Measurements from ENCODE around the gene GALNT17. TPM values are rescaled to one million over a fixed set of nuclear protein-coding genes. Genes with fewer than 3 reads are reported as not detected.

The GALNT17 gene
- total RNA-seq, 2 experiments from 2014 or later = not detected

DNA sequence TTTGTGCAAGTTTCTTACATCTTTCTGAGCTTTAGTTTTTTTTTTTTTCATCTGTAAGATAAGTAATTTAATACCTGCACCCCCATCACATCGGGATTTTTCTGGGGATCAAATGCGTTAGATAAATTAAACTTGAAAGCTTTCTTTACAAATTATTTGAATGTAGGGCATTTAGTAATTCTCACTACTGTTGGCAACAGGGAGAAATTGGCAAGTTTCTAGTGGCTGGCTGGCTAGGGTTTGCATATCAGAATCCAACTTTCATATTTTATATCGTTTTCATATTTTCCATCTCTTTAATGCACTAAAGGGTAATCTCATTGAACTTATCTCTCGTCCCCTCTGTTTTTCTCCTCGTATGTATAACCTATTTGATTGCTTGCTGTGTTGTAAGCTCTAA lies 412.9 kb downstream of the GALNT17 start:
- H3K9me3 Mint-ChIP-seq = peaks cover 2% of the 10 kb centered on the region
- Histone ChIP-seq H3K4me3 (ENCODE audit: low read length) (no peak overlapping the region), H3K27me3 (ENCODE audit: control insufficient read depth in 1 of 2, insufficient read depth in 2 of 2, low read length in 2 of 2) (no peaks in the 10 kb centered on the region), H3K4me1 (ENCODE audit: insufficient read depth, low read length) (no peaks in the 10 kb centered on the region), H3K36me3 (ENCODE audit: insufficient read depth, low read length) (no peaks in the 10 kb centered on the region), H3K27ac (ENCODE audit: low read depth in 1 of 2, low read length in 2 of 2) (no peak overlapping the region), H3K9me3 (ENCODE audit: control insufficient read depth in 1 of 2, insufficient read depth in 1 of 2, low read length in 2 of 2) (peaks cover 0 to 7% of the 10 kb centered on the region in 2 experiments)
- H3K27me3 Mint-ChIP-seq = no peaks in the 10 kb centered on the region
- intact Hi-C loops (cut with DNase I, micrococcal nuclease) = no loop called here
- CTCF ChIA-PET = no interaction called here
- ATAC-seq (ENCODE audit: poor library complexity) = no peak
- TF ChIP-seq, protein P1, sequence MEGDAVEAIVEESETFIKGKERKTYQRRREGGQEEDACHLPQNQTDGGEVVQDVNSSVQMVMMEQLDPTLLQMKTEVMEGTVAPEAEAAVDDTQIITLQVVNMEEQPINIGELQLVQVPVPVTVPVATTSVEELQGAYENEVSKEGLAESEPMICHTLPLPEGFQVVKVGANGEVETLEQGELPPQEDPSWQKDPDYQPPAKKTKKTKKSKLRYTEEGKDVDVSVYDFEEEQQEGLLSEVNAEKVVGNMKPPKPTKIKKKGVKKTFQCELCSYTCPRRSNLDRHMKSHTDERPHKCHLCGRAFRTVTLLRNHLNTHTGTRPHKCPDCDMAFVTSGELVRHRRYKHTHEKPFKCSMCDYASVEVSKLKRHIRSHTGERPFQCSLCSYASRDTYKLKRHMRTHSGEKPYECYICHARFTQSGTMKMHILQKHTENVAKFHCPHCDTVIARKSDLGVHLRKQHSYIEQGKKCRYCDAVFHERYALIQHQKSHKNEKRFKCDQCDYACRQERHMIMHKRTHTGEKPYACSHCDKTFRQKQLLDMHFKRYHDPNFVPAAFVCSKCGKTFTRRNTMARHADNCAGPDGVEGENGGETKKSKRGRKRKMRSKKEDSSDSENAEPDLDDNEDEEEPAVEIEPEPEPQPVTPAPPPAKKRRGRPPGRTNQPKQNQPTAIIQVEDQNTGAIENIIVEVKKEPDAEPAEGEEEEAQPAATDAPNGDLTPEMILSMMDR (IDR thresholded peaks at IDR 0.05) = no peak
- POLR2A ChIA-PET = no interaction called here
- no peak for DNase-seq
- H3K36me3 Mint-ChIP-seq (ENCODE audit: low read depth) = no peaks in the 10 kb centered on the region
- no peak overlapping the region for H3K4me3 Mint-ChIP-seq
- no peak overlapping the region for H3K27ac Mint-ChIP-seq
- H3K4me1 Mint-ChIP-seq (ENCODE audit: low read depth) = no peaks in the 10 kb centered on the region

DNA sequence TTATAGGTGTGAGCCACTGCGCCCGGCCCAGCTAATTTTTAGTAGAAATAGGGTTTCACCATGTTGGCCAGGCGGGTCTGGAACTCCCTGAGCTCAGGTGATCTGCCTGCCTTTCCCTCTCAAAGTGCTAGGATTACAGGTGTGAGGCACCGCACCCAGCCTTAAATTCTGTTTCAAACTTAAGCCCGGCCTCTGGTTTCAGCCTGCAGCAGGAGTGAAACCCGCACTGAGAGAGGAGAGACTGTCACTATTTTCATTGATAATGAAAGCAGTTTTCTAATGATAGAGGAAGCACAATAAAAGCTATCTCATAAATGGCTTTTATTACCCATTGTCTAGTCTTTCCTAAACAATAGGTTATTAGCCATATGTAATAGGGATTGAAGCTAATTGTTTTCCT lies 415.5 kb downstream of the GALNT17 start:
- Histone ChIP-seq H3K27ac (ENCODE audit: low read depth in 1 of 2, low read length in 2 of 2) (no peak overlapping the region), H3K9me3 (ENCODE audit: control insufficient read depth in 1 of 2, insufficient read depth in 1 of 2, low read length in 2 of 2) (peaks cover 5 to 13% of the 10 kb centered on the region in 2 experiments), H3K4me1 (ENCODE audit: insufficient read depth, low read length) (no peaks in the 10 kb centered on the region), H3K36me3 (ENCODE audit: insufficient read depth, low read length) (no peaks in the 10 kb centered on the region), H3K4me3 (ENCODE audit: low read length) (no peak overlapping the region), H3K27me3 (ENCODE audit: control insufficient read depth in 1 of 2, insufficient read depth in 2 of 2, low read length in 2 of 2) (no peaks in the 10 kb centered on the region)
- Mint-ChIP-seq H3K27me3 (no peaks in the 10 kb centered on the region), H3K27ac (no peak overlapping the region), H3K4me3 (no peak overlapping the region), H3K36me3 (ENCODE audit: low read depth) (no peaks in the 10 kb centered on the region), H3K9me3 (peaks cover 7% of the 10 kb centered on the region), H3K4me1 (ENCODE audit: low read depth) (no peaks in the 10 kb centered on the region)
- intact Hi-C loops (cut with DNase I, micrococcal nuclease) = no loop called here
- ATAC-seq (ENCODE audit: poor library complexity) = no peak
- TF ChIP-seq, protein P1 (IDR thresholded peaks at IDR 0.05) = no peak
- POLR2A ChIA-PET = no interaction called here
- CTCF ChIA-PET = no interaction called here
- DNase-seq = no peak

DNA sequence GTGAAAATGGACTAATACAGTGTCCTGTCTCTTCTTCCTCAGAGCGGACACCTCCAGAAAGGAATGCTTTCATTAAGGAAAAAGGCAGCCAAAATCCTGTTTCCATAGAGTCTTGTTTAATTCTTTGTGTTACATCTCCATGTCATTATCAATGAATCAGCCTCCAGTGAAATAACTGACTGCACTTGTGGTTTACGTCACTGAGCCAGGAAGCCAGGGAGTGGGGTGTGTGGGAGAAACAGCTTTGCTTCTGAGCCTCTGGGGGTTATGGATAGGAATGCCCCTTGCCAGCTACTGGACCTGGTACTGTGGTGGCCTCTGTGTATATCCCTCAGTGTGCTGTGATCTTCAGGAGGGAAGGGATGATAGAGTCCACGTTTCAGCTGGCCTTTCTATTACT lies 416.8 kb downstream of the GALNT17 start:
- POLR2A ChIA-PET = no interaction called here
- Histone ChIP-seq H3K4me3 (ENCODE audit: low read length) (no peak overlapping the region), H3K27me3 (ENCODE audit: control insufficient read depth in 1 of 2, insufficient read depth in 2 of 2, low read length in 2 of 2) (no peaks in the 10 kb centered on the region), H3K9me3 (ENCODE audit: control insufficient read depth in 1 of 2, insufficient read depth in 1 of 2, low read length in 2 of 2) (peaks cover 5 to 19% of the 10 kb centered on the region in 2 experiments), H3K27ac (ENCODE audit: low read depth in 1 of 2, low read length in 2 of 2) (no peak overlapping the region), H3K4me1 (ENCODE audit: insufficient read depth, low read length) (no peaks in the 10 kb centered on the region), H3K36me3 (ENCODE audit: insufficient read depth, low read length) (no peaks in the 10 kb centered on the region)
- DNase-seq = no peak
- Mint-ChIP-seq H3K27me3 (no peaks in the 10 kb centered on the region), H3K4me1 (ENCODE audit: low read depth) (no peaks in the 10 kb centered on the region), H3K36me3 (ENCODE audit: low read depth) (no peaks in the 10 kb centered on the region), H3K27ac (no peak overlapping the region), H3K4me3 (no peak overlapping the region), H3K9me3 (peaks cover 7% of the 10 kb centered on the region)
- no peak for ATAC-seq (ENCODE audit: poor library complexity)
- CTCF ChIA-PET = no interaction called here
- intact Hi-C loops (cut with DNase I, micrococcal nuclease) = no loop called here
- TF ChIP-seq, protein P1 (IDR thresholded peaks at IDR 0.05) = no peak
